ENCODE measurements around the gene RNF41.

The RNF41 gene

GRCh38 chr12:56152756-56153677, 68.7 kb downstream of the RNF41 start:
- DNase-seq (ENCODE audit: low read depth in 3 of 3) = no peak

Measured in stimulated activated CD4-positive, alpha-beta T cell treated with anti-CD3 and anti-CD28 coated beads, TNF-alpha, amount 100 ng/mL, for 4 hours (primary cell).